Natural killer cell (primary cell): ENCODE measurements around the gene SLC44A5. TPM values are rescaled to one million over a fixed set of nuclear protein-coding genes. Genes with fewer than 3 reads are reported as not detected.

Source experiments
- ATAC-seq, 3 donors: fragments of 150-1000 bp in 2 of 3; fragments of 200-7000 bp in 1 of 3; cut with Tn5 transposase; 1 replicate in 1 of 3; 2 replicates in 2 of 3; pipeline ENCODE4 v1.10.0; 2021; ENCODE audit warnings: mild to moderate bottlenecking in 2 of 3, moderate library complexity in 2 of 3
- DNase-seq, 2 donors: peaks; one replicate each; pipeline versions ENCODE4 v3.0.0 to v3.0.0-alpha.2; 2013 to 2021; ENCODE audit warnings: mixed read lengths in 1 of 2
- H3K27ac ChIP-seq: one replicate; pipeline ENCODE4 v1.5.1; 2013; ENCODE audit warnings: mild to moderate bottlenecking, low read length
- H3K27me3 ChIP-seq: one replicate; pipeline ENCODE4 v1.6.1; 2013; ENCODE audit warnings: low read length; ENCODE audit not compliant: control insufficient read depth, insufficient read depth
- H3K36me3 ChIP-seq: one replicate; pipeline ENCODE4 v1.6.1; 2013; ENCODE audit warnings: low read length; ENCODE audit not compliant: control insufficient read depth, insufficient read depth
- H3K4me1 ChIP-seq: one replicate; pipeline ENCODE4 v1.6.1; 2013; ENCODE audit warnings: low read length; ENCODE audit not compliant: control insufficient read depth, insufficient read depth
- H3K4me3 ChIP-seq: one replicate; pipeline ENCODE4 v1.5.1; 2013; ENCODE audit warnings: low read length
- H3K9me3 ChIP-seq: one replicate; pipeline ENCODE4 v1.6.1; 2013; ENCODE audit warnings: low read length; ENCODE audit not compliant: control insufficient read depth, insufficient read depth
- H3K27ac Mint-ChIP-seq, 2 donors: one replicate each; pipeline ENCODE4 v1.8.0; 2022; ENCODE audit warnings: mild to moderate bottlenecking in 2 of 2, mixed read lengths in 2 of 2, moderate library complexity in 1 of 2
- H3K27me3 Mint-ChIP-seq, 2 donors: one replicate each; pipeline ENCODE4 v1.8.0; 2022; ENCODE audit warnings: low read depth in 2 of 2, mixed read lengths in 2 of 2
- H3K36me3 Mint-ChIP-seq: one replicate; pipeline ENCODE4 v1.8.0; 2022; ENCODE audit warnings: mixed read lengths
- H3K4me1 Mint-ChIP-seq, 2 donors: one replicate each; pipeline ENCODE4 v1.8.0; 2022; ENCODE audit warnings: mixed read lengths in 2 of 2
- H3K4me3 Mint-ChIP-seq: one replicate; pipeline ENCODE4 v1.8.0; 2022; ENCODE audit warnings: mild to moderate bottlenecking, moderate library complexity, mixed read lengths
- H3K9me3 Mint-ChIP-seq, 2 donors: one replicate each; pipeline ENCODE4 v1.8.0; 2022; ENCODE audit warnings: mixed read lengths in 2 of 2
- CTCF ChIP-seq: fragments of 200-600 bp; IDR thresholded peaks from one replicate; pipeline ENCODE4 v1.8.0; 2022; ENCODE audit warnings: antibody characterized with exemption
- WGBS: methylation state at CpG from one replicate; pipeline ENCODE4 v1.1.7; 2013; ENCODE audit warnings: missing lambda C conversion rate; ENCODE audit not compliant: insufficient coverage; 5-methylcytosine and 5-hydroxymethylcytosine counted together
- intact Hi-C: fragments of 100-400 bp; cut with micrococcal nuclease; formaldehyde crosslinking; loops from one replicate; pipeline ENCODE4 v1.14.2; 2022
- total RNA-seq, 4 donors: library from RNA; stranded (reverse); fragments of 120-200 nt in 1 of 4; gene quantifications; one replicate each; pipeline versions ENCODE4 v1.2.3 to v1.2.4, GENCODE V29; 2013 to 2022

The SLC44A5 gene
- total RNA-seq, 3 donors from 2014 or later (not counting 1 experiment from before 2014, with no cell fraction given) = 0.15 to 1.2 TPM; not detected in 1

- no peaks in the 10 kb centered on the region for H3K27me3 Mint-ChIP-seq
- H3K9me3 Mint-ChIP-seq = peaks cover 9% of the 10 kb centered on the region in 2 donors
- intact Hi-C loops = no loop called here
- Histone ChIP-seq H3K27me3 (no peaks in the 10 kb centered on the region), H3K9me3 (no peaks in the 10 kb centered on the region), H3K4me3 (no peak overlapping the region), H3K4me1 (no peaks in the 10 kb centered on the region), H3K36me3 (no peaks in the 10 kb centered on the region), H3K27ac (no peak overlapping the region)
- no peak overlapping the region for H3K4me3 Mint-ChIP-seq
- ATAC-seq (no peak), DNase-seq (no peak)
- H3K4me1 Mint-ChIP-seq = no peaks in the 10 kb centered on the region
- no CpG with 5 or more reads among the region's 1 CpG for WGBS
- H3K36me3 Mint-ChIP-seq = no peaks in the 10 kb centered on the region
- H3K27ac Mint-ChIP-seq = no peak overlapping the region
- TF ChIP-seq CTCF = no peak
Measured at GRCh38 chr1:75519651-75520427, 91.1 kb downstream of the SLC44A5 start.

- ATAC-seq = no peak
- no peaks in the 10 kb centered on the region for H3K27me3 Mint-ChIP-seq
- intact Hi-C loops = no loop called here
- H3K27ac ChIP-seq = no peak overlapping the region
- no peaks in the 10 kb centered on the region for H3K4me1 ChIP-seq
- H3K36me3 ChIP-seq = no peaks in the 10 kb centered on the region
- no peak for DNase-seq
- no peaks in the 10 kb centered on the region for H3K27me3 ChIP-seq
- peaks cover 7 to 9% of the 10 kb centered on the region in 2 donors for H3K9me3 Mint-ChIP-seq
- no peaks in the 10 kb centered on the region for H3K36me3 Mint-ChIP-seq
- no peak overlapping the region for H3K4me3 Mint-ChIP-seq
- WGBS = no CpG with 5 or more reads among the region's 2 CpGs
- TF ChIP-seq CTCF = no peak
- no peaks in the 10 kb centered on the region for H3K9me3 ChIP-seq
- no peak overlapping the region for H3K4me3 ChIP-seq
- H3K4me1 Mint-ChIP-seq = no peaks in the 10 kb centered on the region
- no peak overlapping the region for H3K27ac Mint-ChIP-seq
Measured at GRCh38 chr1:75518686-75519085, 92.2 kb downstream of the SLC44A5 start.

- TF ChIP-seq CTCF = no peak
- DNase-seq (no peak), ATAC-seq (no peak)
- no peak overlapping the region for H3K4me3 Mint-ChIP-seq
- Histone ChIP-seq H3K27ac (no peak overlapping the region), H3K4me1 (no peaks in the 10 kb centered on the region), H3K36me3 (no peaks in the 10 kb centered on the region), H3K9me3 (no peaks in the 10 kb centered on the region), H3K4me3 (no peak overlapping the region), H3K27me3 (no peaks in the 10 kb centered on the region)
- peaks cover 5 to 8% of the 10 kb centered on the region in 2 donors for H3K9me3 Mint-ChIP-seq
- H3K4me1 Mint-ChIP-seq = no peaks in the 10 kb centered on the region
- no peaks in the 10 kb centered on the region for H3K27me3 Mint-ChIP-seq
- intact Hi-C loops = no loop called here
- 94% methylated on average over 1 of the region's 1 CpG for WGBS
- no peak overlapping the region for H3K27ac Mint-ChIP-seq
- H3K36me3 Mint-ChIP-seq = no peaks in the 10 kb centered on the region
Measured at GRCh38 chr1:75514270-75514669, 96.6 kb downstream of the SLC44A5 start.

GRCh38 chr1:75506976-75507375 lies 103.9 kb downstream of the SLC44A5 start:
- H3K9me3 Mint-ChIP-seq = peaks cover 5 to 9% of the 10 kb centered on the region in 2 donors
- H3K27ac ChIP-seq = no peak overlapping the region
- no peak overlapping the region for H3K4me3 Mint-ChIP-seq
- DNase-seq (no peak), ATAC-seq (no peak)
- H3K9me3 ChIP-seq = no peaks in the 10 kb centered on the region
- no peaks in the 10 kb centered on the region for H3K27me3 ChIP-seq
- no peak overlapping the region for H3K27ac Mint-ChIP-seq
- no peaks in the 10 kb centered on the region for H3K4me1 Mint-ChIP-seq
- H3K36me3 ChIP-seq = no peaks in the 10 kb centered on the region
- H3K36me3 Mint-ChIP-seq = no peaks in the 10 kb centered on the region
- no peaks in the 10 kb centered on the region for H3K4me1 ChIP-seq
- no peak overlapping the region for H3K4me3 ChIP-seq
- WGBS = 88% methylated on average over 1 of the region's 1 CpG
- intact Hi-C loops = no loop called here
- no peak for TF ChIP-seq CTCF
- no peaks in the 10 kb centered on the region for H3K27me3 Mint-ChIP-seq
